Measurements from ENCODE around the gene TM2D3.

DNA sequence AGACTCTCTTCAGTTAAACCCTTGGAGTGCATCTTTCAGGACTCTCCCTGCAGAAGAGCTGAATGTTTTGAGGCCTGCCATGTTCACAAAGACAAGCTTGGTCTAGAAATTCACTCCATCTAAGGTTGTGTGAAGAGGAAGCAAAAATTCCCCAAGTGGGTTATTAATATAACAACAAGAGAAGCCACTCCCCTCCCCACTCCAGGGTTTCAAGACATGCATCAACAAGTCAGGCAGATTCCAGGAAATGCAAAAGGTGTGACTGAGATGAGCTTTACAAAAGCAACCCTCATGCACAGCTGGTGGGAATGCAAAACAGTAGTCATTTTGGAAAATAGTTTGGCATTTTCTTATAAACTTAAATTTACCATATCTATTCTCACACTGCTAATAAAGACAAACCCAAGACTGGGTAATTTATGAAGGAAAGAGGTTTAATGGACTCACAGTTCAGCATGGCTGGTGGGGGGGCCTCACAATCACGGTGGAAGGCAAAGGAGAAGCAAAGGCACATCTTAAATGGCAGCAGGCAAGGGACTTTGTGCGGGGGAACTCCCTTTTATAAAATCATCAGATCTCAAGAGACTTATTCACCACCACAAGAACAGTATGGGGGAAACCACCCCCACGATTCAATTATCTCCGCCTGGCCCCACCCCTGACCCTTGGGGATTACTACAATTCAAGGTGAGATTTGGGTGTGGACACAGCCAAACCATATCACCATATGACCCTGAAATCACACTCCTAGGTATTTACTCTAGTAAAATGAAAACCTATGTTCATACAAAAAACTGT lies 40.8 kb upstream of the TM2D3 start:
- no peak for TF ChIP-seq EZH2 (IDR thresholded peaks at IDR 0.05; ENCODE audit: low read length, unreplicated experiment)
- TF ChIP-seq, protein P1, sequence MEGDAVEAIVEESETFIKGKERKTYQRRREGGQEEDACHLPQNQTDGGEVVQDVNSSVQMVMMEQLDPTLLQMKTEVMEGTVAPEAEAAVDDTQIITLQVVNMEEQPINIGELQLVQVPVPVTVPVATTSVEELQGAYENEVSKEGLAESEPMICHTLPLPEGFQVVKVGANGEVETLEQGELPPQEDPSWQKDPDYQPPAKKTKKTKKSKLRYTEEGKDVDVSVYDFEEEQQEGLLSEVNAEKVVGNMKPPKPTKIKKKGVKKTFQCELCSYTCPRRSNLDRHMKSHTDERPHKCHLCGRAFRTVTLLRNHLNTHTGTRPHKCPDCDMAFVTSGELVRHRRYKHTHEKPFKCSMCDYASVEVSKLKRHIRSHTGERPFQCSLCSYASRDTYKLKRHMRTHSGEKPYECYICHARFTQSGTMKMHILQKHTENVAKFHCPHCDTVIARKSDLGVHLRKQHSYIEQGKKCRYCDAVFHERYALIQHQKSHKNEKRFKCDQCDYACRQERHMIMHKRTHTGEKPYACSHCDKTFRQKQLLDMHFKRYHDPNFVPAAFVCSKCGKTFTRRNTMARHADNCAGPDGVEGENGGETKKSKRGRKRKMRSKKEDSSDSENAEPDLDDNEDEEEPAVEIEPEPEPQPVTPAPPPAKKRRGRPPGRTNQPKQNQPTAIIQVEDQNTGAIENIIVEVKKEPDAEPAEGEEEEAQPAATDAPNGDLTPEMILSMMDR (conservative IDR thresholded peaks at IDR 0.05; ENCODE audit: low read depth, low read length) = no peak
- no peak for TF ChIP-seq EZH2phosphoT487 (IDR thresholded peaks at IDR 0.05; ENCODE audit: borderline replicate concordance, low read length)
